Measurements from ENCODE around the gene GAGE12E.
"Not testable (repeated sequence)": the region's sequence is repeated elsewhere in the genome, so short reads cannot be mapped to it uniquely, and the experiment has no call there.

DNA sequence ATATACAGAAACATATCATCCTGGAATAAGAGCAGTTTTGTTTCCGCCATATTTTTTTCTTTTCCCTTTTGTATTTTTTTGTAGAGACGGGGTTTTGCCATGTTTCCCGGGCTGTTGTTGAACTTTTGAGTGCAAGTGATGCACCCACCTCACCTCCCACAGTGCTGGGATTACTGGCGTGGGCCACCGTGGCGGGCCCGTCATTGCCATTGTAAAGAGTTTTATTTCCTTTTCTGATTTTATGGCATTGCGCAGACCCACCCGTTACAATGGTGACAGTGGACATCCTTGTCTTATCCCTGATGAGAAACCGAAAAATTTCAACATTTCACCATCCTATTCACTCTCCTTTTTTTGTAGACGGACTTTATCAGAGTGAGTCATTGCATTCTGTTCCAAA is 17.6 kb downstream of the GAGE12E start:
- not testable (repeated sequence) for TF ChIP-seq CTCF (IDR thresholded peaks at IDR 0.05); EZH2 (IDR thresholded peaks at IDR 0.05; ENCODE audit: borderline replicate concordance, insufficient read depth, low read depth, low read length, poor library complexity, severe bottlenecking)
